GM19023 (cell line): ENCODE results near the gene CMKLR1.

ENCODE experiments used
- ATAC-seq: cut with Tn5 transposase; IDR thresholded peaks from one replicate; pipeline ENCODE4 v1.9.1; 2021; ENCODE audit warnings: mild to moderate bottlenecking, moderate library complexity; ENCODE audit not compliant: unreplicated experiment

The CMKLR1 gene

DNA sequence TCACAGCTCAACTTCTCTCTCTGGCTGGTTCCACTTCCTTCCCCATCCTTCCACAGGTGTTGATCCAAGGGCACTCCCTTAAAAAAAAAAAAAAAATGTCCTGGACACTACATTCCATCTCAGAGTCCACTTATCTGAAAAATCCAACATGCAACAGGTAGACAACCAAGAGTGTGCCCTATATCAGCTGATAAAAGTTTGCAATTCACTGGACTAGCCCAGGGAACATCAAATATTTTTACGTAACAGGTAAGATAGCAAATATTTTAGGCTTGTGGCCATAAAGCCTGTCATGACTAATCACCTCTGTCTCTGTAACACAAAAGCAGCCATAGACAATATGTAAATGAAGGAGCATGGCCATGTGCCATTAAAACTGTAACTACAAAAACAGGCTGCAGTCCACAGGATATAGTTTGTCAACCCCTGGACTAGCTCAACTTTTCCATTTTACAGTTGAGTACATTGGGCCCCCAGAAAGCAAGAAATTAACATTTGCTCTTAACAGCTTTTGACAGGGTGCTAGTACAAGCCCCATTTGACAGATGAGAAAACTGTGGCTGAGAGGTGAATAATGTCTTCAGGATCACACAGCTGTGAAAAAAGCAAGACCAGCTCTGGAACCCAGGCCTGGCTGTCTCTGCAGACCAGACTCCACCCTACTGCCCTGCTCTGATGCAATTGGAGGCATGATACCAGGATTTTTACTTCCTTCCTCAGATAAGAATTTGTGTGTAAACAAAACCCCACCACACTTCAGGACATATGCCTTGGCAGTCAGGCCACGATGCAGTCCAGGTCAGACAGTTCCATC is 68.9 kb downstream of the CMKLR1 start:
- ATAC-seq = no peak

DNA sequence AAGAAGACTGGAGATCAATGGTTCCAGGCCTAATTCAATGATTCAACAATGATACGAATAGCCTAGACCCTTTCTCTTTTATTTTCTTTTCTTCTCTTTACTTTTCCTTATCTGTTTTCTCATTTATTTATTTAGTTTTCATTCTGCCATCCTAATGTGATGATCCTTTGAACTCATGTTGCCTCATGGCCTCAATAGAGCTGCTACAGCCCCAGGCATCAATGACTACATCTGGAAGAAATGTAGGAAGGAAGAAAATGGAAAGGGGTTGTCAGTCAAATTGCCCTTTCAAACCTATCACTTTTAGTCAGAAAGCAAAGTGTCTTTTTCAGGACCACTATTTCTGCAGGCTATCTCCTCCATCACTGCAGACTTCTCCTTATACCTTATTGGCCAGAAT is 69.9 kb downstream of the CMKLR1 start:
- ATAC-seq = no peak

DNA sequence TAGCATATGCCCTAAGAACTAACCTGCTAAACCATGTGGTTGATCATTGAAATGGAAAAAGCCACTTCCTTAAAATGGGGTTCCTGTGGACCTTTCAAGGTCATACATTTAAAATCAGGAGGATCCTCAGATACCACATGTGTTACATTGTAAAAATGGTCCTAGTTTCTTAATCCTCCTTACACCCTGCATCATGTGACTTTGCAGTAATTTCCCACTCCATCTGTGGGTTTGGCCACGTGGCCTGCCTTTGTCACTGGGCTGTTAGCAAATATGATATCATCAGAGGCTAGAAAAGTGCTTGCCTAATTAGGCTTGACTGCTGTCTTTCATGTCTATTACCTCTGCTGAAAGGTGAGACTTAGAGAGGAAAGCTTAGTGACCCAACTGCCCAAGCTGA is 70.7 kb downstream of the CMKLR1 start:
- ATAC-seq = no peak

DNA sequence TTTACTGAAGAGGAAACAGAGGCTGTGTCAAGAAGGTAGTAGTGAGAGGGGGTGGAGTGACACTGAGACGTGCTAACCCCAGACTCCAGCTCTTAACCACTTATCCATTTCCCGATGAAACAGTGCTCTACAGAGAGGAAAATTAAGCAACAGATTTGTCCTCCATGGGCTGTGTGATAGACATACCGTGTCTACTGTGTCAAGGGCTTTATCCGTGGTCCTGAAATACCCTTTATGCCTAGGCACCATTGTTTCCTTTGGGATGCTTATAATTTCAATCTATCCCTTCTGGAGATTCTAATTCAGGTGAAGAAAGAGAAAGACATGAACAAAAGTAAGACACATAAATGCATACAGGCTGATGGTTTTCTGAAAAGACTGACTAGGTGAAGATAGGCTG is 71.7 kb downstream of the CMKLR1 start:
- no peak for ATAC-seq

DNA sequence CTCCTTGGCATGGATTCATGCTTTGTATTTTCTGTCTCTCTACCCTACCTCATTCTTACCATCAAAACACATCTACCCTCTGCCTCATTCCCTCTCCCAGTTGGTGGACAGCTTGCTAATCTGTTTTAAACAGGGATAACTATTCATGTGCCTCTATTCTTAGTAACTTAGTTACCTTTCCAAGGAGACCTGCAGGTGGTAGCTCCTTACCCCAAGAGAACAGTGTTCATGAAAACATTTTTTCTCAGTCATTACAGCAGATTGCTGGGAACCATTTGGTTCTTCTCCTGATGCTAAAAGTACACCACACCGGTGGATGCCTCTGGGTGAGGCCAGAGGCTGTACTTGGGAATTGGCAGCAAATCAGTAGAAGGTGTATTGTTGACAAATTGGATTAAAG is 73.0 kb downstream of the CMKLR1 start:
- ATAC-seq = no peak

DNA sequence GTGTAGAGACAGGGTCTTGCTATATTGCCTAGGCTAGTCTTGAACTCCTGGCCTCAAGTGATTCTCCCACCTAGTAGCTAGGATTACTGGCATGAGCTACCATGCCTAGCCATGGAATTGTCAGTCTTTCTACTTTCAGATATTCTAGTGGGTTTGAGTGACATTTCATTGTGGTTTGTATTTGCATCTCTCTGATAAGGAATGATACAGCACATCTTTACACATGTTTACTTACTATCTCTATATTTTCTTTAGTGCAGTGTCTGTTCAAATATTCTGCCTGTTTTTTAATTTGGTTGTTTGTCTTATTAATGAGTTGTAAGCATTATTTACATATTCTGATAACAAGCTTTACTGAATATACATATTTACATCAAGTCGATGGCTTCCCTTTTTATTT is 73.6 kb downstream of the CMKLR1 start:
- no peak for ATAC-seq

DNA sequence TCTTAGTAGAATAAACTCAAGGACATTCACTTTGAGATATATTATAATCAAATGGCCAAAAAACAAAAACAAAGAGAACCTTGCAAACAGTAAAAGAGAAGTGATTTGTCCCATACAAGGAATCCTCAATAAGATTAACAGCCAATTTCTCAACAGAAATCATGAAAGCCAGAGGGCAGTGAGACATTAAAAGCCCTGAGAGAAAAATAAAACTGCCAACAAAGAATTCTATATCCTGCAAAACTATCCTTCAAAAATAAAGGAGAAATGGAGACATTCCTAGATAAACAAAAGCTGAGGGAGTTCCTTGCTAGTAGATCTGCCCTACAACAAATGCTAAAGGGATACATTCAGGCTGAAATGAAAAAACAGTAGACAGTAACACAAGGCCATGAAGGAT is 78.1 kb downstream of the CMKLR1 start:
- no peak for ATAC-seq

DNA sequence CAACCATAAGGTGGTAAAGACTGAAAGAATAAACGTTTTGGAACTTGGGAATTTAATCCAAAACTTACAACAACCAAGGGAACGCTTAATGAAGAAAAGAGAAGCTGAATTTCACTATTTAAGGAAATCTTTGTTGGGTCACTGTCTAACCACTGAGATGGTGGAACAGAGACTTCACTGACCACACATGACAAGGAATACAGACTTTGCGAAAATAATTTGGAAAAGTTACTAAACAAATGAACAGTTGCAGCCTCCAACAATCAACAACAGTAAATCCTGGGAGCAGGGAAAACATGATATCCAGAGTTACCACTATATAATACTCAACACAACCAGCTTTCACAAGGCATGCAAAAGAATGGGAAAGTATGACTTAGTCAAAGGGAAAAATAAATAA is 79.1 kb downstream of the CMKLR1 start:
- no peak for ATAC-seq

DNA sequence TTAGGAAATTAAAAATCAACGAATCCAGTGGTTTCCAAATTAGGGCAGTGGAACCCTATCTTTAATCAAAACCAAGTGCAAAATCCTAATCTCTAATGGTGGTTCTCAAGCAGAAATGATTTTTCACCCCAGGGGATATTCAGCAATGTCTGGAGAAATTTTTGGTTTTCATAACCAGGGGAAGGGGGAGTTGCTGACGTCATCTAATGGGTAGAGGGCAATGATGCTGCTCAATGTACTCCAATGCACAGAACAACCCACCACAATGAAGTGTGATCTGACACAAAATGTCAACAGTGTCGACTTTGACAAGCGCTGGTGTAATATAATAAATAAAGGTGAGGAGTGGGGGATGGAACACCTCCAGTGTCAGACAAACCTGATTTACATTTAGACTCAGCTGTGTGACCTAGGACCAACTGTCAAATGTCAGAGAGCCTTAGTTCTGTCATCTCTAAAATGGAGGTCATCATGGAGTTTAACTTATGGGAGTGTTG is 81.5 kb downstream of the CMKLR1 start:
- no peak for ATAC-seq

DNA sequence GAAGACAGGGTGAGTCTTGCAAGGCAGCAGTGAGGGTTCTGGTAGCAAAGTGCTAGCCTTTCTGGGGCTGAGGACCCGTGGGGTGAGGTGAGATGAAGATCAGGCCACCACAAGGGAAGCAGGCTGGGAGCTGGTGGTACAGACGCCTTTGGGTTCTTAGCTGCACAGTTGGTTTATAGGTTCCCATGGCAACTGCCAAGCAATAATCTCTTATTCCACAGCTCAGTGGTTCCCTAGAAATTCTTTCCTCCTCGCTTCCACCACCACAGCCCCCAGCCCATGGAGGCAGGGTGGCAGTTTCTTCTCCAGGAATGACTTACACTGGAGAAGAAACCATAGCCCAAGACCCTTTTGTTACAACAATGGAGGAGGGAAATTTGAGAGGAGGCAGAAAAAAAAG is 82.1 kb downstream of the CMKLR1 start:
- no peak for ATAC-seq

DNA sequence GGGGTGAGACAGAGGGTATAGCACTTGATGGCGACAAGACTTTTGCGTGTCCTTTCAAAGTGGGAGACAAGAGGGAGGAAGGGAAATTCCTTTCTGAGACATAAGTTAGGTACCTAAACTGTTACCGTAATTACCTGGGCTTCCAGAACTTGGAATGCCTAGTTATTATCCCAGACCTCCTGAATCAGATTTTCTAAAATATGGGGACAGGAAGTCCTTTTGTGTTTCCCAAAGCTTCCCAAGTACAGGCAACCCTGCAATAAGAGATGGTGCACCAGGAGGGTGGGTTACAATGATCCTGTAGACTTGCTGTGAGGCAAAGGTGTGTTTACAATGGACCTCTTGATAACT is 83.9 kb downstream of the CMKLR1 start:
- ATAC-seq = no peak

DNA sequence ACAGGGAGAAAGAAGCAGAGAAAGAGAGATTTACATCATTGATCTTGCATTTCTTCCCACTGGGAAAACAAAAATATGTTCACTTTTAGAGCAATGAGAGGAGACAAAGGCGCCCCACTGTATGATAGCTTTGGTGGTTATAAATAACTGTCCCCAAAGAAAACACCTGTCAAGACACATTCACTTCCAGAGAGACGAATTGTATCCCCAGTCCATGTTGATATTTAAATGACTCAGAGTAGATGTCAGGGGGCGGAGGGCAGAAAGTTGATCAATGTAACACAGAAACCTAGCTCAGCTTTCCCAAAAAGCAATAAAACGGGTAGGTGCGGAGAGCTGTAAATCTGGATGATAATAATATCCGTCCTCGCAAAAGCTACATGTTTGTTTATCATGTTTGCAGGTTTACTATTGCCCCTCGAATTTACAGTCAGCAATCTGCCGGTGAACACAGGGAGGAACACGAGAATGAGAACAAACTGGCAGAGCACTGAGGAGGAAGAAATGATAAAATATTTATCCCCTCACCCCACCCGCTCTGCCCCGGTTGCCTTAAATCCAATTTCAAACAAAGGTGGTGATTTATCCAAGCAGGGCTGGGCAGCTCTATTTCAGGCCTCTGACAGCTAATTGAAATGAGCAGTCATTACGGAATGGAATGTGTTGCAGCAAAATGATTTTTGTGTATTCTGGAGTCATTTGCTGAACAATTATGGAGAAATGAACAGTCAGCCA is 84.4 kb downstream of the CMKLR1 start:
- ATAC-seq = no peak

DNA sequence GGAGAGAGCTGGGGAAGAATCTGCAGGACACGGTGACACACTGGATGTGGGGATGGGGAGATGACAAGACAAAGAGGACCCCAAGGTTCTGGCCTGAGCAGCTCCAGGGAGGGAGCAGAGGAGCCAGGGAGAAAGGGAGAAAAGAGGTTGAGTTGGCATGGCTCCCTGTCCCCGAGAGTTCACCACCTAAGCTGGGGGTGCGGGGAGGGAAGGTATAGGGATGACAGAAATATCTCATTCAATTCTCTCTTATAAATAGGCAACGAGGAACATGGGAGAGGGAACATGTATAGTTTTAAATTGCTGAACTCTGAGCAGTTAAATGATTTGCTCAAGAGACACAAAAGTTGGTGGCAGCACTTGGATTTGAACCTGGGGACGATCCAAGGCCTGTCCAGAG is 85.1 kb downstream of the CMKLR1 start:
- no peak for ATAC-seq

DNA sequence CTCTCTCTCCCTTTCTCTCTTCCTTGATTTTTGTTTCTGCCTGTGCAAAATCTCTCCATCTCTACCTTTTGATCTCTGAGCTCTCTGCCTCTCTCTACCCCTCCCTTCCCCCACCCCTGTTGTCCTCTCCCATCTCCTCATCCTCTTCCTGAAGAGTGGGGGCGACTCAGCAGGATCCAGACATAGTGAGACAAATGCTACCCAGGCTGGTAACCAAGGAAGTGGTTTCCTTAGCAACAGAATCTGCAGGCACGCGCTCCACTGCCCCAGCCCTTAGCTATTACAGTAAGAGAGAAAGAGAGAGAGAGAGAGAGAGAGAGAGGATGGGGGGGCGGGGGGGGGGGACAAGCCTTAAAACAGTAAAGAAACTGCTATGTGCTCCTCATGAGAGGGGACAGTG is 85.6 kb downstream of the CMKLR1 start:
- ATAC-seq = no peak

DNA sequence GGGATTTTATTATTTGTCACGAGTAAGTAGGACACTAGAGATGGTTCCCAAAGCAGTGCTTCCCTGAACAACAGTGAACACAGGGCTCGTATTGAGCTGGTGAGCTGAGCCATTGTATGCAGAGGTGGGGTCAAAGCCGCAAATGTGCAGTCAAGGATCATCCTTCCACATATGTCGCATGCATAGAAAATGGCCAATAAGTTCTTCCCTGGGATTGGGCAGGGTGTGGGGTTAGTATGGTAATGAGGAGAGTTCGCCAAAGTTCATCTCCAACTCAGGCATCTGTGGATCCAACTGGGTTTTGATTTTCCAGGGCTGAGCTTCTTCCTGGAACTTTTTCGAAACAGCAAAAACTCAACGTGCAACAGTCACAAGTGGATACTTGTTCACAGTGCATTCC is 86.6 kb downstream of the CMKLR1 start:
- ATAC-seq = no peak

DNA sequence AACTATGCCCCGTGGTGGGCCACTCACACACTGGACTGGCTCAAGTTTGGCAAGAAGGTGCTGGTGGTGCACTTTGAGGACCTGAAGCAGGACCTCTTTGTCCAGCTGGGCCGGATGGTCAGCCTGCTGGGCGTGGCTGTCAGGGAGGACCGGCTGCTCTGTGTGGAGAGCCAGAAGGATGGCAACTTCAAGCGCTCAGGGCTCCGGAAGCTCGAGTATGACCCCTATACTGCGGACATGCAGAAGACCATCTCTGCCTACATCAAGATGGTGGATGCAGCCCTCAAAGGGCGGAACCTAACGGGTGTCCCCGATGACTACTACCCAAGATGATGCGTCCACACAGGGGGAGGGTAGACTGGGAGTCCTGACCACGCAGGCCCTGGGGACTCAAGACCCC is 91.1 kb downstream of the CMKLR1 start:
- ATAC-seq = no peak

DNA sequence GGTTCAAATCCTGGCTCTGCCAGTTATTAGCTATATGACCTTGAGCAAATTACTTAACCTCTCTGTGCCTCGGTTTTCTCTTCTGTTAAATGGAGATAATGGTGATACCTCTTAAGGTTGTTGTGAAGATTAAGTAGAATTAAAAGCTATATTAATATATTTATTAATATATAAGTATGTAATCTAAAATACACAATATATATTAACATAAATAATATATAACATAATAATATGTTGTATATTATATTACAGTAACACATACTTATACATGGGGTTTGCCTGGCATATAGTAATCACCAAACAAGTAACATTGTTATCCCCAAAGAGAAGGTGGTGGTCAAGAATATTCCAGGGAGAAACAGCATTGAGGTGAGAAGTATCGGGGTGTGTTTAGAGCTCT is 92.0 kb downstream of the CMKLR1 start:
- ATAC-seq = no peak

DNA sequence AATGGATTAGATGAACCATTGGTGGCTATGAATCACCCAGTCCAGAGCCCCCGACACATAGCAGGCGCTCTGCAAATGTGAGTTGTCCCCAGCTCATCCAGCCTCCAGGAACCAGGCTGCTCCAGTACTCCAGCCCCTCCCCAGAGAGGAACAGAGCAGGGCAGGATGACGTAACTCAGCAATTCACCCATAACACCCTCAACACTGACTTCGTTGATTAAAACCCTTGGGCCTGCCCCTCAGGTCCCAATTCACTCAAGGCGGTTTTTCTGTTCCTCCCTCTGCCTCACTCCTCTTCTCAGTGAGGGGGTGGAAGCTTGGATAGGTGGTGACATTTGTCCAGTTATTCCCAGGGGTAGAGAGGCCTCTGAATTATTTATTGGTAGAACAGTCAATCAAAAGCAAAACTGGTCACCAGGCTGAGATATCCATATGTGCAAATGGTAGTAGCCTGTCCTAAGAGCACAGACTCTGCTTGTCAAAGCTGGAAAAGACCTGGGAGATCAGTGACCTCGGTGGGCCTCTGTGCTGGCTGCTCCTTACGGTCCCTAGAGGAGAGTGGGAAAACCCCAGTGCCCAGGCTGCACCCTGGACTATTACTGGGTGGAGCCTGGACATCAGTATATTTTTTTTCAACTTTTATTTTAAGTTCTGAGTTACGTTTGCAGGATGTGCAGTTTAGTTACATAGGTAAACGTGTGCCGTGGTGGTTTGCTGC is 97.0 kb downstream of the CMKLR1 start:
- ATAC-seq = no peak

DNA sequence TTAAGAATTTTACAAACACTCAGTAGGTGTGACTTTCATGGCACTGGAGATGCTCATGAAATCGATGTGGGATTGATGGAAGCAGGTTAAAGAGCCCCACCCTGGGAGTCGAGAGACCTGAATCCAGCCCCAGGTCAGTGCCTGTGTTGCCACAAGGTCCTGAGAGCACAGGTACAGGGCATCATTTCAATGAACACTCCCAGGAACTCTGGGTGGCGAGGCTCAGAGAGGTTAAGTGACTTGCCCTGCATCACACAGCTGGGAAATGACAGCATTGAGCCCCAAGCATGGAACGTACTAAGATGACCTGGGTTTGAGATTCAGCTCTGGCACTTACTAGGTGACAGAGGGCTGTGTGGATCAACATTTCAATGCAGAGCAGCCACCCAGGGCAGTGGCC is 98.2 kb downstream of the CMKLR1 start:
- no peak for ATAC-seq

DNA sequence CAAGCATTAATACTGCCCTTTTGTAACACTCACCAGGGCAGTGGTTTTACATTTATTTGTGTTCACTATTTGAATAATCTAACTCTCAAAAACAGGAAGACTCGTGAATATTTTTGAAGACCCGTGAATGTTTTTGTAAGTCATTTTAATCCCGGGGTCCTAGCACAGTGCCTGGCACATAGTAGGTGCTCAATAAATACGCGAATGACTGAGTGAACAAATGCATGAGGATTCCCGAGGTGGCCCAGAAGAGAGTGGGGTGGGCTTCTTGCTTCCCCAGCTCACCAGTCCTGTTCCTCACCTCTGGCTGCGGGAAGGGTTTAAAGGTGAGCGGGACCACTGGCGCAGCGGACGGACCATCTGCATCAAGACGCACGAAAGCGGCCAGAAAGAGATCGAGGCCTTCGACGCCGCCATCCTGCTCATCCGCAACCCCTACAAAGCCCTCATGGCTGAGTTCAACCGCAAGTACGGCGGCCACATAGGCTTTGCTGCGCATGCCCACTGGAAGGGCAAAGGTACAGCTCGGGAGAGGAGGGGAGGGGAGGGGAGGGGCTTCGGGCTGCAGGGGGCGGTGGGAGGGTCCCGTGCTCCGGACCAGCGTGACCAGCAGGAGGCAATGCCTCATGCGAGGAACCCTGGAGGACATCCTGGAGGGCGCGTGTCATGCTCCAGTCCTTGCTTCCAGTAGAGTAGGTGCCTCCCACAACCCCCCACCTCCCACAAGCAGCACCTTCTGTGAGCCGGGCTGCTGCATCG is 98.9 kb downstream of the CMKLR1 start:
- no peak for ATAC-seq

DNA sequence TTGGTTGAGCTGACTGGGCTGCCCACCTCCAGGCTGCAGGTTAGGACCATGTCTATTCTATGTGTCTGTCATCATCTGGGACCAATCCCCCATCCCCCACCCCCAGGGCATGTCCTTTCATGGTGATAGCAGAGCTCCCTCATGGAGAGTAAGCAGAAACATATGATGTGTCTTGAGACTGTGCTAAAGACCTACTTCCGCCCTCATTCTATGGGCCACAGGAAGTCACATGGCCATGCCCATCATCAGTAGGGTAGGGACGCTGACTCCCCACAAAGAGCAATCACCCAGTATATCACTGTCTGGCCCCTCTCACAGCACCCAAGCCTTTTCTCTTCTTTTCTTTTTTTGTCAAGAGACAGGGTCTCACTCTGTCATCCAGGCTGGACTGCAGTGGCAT is 99.7 kb downstream of the CMKLR1 start:
- no peak for ATAC-seq
